ENCODE measurements around the gene ATP8B3.

The ATP8B3 gene

GRCh38 chr19:1790054-1790792 lies 21.9 kb downstream of the ATP8B3 start:
- no peak for DNase-seq

GRCh38 chr19:1789261-1790041 lies 22.6 kb downstream of the ATP8B3 start:
- DNase-seq, result no peak

GRCh38 chr19:1787116-1787515 lies 25.0 kb downstream of the ATP8B3 start:
- no peak for DNase-seq

- no peak for DNase-seq
These were observed 25.4 kb downstream of the ATP8B3 start for GRCh38 chr19:1786668-1787067.

- no peak for DNase-seq
These were observed 26.8 kb downstream of the ATP8B3 start for GRCh38 chr19:1785310-1785709.

- DNase-seq, result no peak
These were observed 28.2 kb downstream of the ATP8B3 start for GRCh38 chr19:1783874-1784273.

GRCh38 chr19:1783354-1783753 lies 28.7 kb downstream of the ATP8B3 start:
- DNase-seq, result no peak

GRCh38 chr19:1782521-1782920 lies 29.6 kb downstream of the ATP8B3 start:
- no peak for DNase-seq

GRCh38 chr19:1780272-1780958 lies 31.7 kb downstream of the ATP8B3 start:
- no peak for DNase-seq

GRCh38 chr19:1779574-1779973 lies 32.5 kb downstream of the ATP8B3 start:
- DNase-seq, result no peak

GRCh38 chr19:1777149-1777548 lies 34.9 kb downstream of the ATP8B3 start:
- DNase-seq, result no peak

- no peak for DNase-seq
These were observed 35.4 kb downstream of the ATP8B3 start for GRCh38 chr19:1776606-1777147.

GRCh38 chr19:1775951-1776605 lies 36.0 kb downstream of the ATP8B3 start:
- DNase-seq, result no peak

GRCh38 chr19:1774989-1775772 lies 36.9 kb downstream of the ATP8B3 start:
- DNase-seq, result no peak

- DNase-seq, result no peak
These were observed 38.9 kb downstream of the ATP8B3 start for GRCh38 chr19:1773184-1773583.

- no peak for DNase-seq
These were observed 41.1 kb downstream of the ATP8B3 start for GRCh38 chr19:1770866-1771576.

- no peak for DNase-seq
These were observed 42.5 kb downstream of the ATP8B3 start for GRCh38 chr19:1769645-1769985.

GRCh38 chr19:1768918-1769644 lies 43.0 kb downstream of the ATP8B3 start:
- DNase-seq, result no peak

GRCh38 chr19:1768248-1768647 lies 43.8 kb downstream of the ATP8B3 start:
- no peak for DNase-seq

GRCh38 chr19:1767464-1767933 lies 44.6 kb downstream of the ATP8B3 start:
- no peak for DNase-seq
